A549 (cell line): ENCODE data around the gene PSAT1. TPM values are rescaled to one million over a fixed set of nuclear protein-coding genes. Genes with fewer than 3 reads are reported as not detected.

Experiments used
- ATAC-seq, 2 experiments: fragments of 200-7000 bp in 1 of 2; fragments of >200 bp in 1 of 2; cut with Nextera tagmentation in 1 of 2; cut with Tn5 transposase in 1 of 2; 3 replicates each; pipeline versions ENCODE4 v1.8.0 to v1.9.1; 2018 to 2020; ENCODE audit warnings: mild to moderate bottlenecking in 1 of 2, moderate library complexity in 1 of 2
- CTCF ChIA-PET: fragments of 300-600 bp; sonication (Branson Sonifier 250); formaldehyde crosslinking; extraction: SDS; loops from one replicate; lab custom pipeline; 2021; ENCODE audit warnings: antibody characterized with exemption, inconsistent platforms; lab: Yijun Ruan, JAX
- POLR2A ChIA-PET: fragments of 350-600 bp; formaldehyde crosslinking; extraction: SDS; loops from one replicate; lab custom pipeline; 2021; ENCODE audit warnings: antibody characterized with exemption, inconsistent platforms; lab: Yijun Ruan, JAX
- DNase-seq, 2 experiments: peaks; one replicate each; pipeline versions ENCODE4 v3.0.0 to v3.0.0-alpha.2; 2011 to 2016; ENCODE audit warnings: low read depth in 1 of 2, low spot score in 1 of 2
- FAIRE-seq: peaks from 2 replicates; lab custom pipeline; 2011; peaks lifted over from hg19 to GRCh38; lab: Jason Lieb, UNC
- H3K27ac ChIP-seq, 2 experiments: fragments of >200 bp; sonication (Bioruptor Twin); formaldehyde crosslinking; 3 replicates each; pipeline ENCODE4 v1.5.1; 2016 to 2017
- H3K4me1 ChIP-seq: fragments of >200 bp; sonication (Bioruptor Twin); formaldehyde crosslinking; 3 replicates; pipeline ENCODE4 v1.6.1; 2016
- H3K4me2 ChIP-seq: fragments of >200 bp; sonication (Bioruptor Twin); formaldehyde crosslinking; 3 replicates; pipeline ENCODE4 v1.6.1; 2016
- H3K4me3 ChIP-seq: fragments of >200 bp; sonication (Bioruptor Twin); formaldehyde crosslinking; 3 replicates; pipeline ENCODE4 v1.5.1; 2016
- H3K9me3 ChIP-seq: fragments of >200 bp; sonication (Bioruptor Twin); formaldehyde crosslinking; 3 replicates; pipeline ENCODE4 v1.6.1; 2016
- BCL3 ChIP-seq: fragments of >200 bp; sonication (Bioruptor Twin); formaldehyde crosslinking; IDR thresholded peaks from 3 replicates; pipeline ENCODE4 v1.6.1; 2016
- CBX2 ChIP-seq: fragments of 200-600 bp; sonication (generic); IDR thresholded peaks from 2 replicates; pipeline ENCODE4 v1.6.1; 2016; ENCODE audit warnings: low read depth, mild to moderate bottlenecking, borderline replicate concordance
- CBX8 ChIP-seq: fragments of 200-600 bp; sonication (generic); IDR thresholded peaks from 2 replicates; pipeline ENCODE4 v1.6.1; 2016
- CEBPB ChIP-seq, 2 experiments: fragments of >200 bp in 1 of 2; sonication (Bioruptor Twin) in 1 of 2; formaldehyde crosslinking in 1 of 2; IDR thresholded peaks; 2 replicates each; pipeline ENCODE4 v1.6.1; 2012 to 2016
- CHD4 ChIP-seq: fragments of 200-600 bp; sonication (generic); IDR thresholded peaks from 2 replicates; pipeline ENCODE4 v1.6.1; 2016; ENCODE audit warnings: antibody characterized with exemption, mild to moderate bottlenecking, borderline replicate concordance
- E2F6 ChIP-seq: IDR thresholded peaks from 2 replicates; pipeline ENCODE4 v1.6.1; 2012; ENCODE audit warnings: low read depth, borderline replicate concordance
- FOSB ChIP-seq: fragments of 250-450 bp; sonication (Bioruptor Pico); IDR thresholded peaks from 2 replicates; pipeline ENCODE4 v1.5.0; 2020; ENCODE audit warnings: mild to moderate bottlenecking, moderate library complexity
- FOSL2 ChIP-seq, 2 experiments: fragments of 450-650 bp in 1 of 2; fragments of >200 bp in 1 of 2; sonication (Bioruptor Twin) in 1 of 2; formaldehyde crosslinking; IDR thresholded peaks; 2 replicates each; pipeline versions ENCODE4 v1.5.0 to v1.6.1; 2016 to 2020; ENCODE audit warnings: mild to moderate bottlenecking in 1 of 2, moderate library complexity in 1 of 2
- HEYL ChIP-seq: fragments of 250-450 bp; sonication (Bioruptor Pico); IDR thresholded peaks from 2 replicates; pipeline ENCODE4 v1.8.0; 2021; ENCODE audit warnings: mild to moderate bottlenecking, moderate library complexity
- HOXA7 ChIP-seq: fragments of 250-450 bp; sonication (Bioruptor Pico); IDR thresholded peaks from 2 replicates; pipeline ENCODE4 v1.5.0; 2020; ENCODE audit warnings: mild to moderate bottlenecking, moderate library complexity
- HOXB5 ChIP-seq: fragments of 250-450 bp; sonication (Bioruptor Pico); IDR thresholded peaks from 2 replicates; pipeline ENCODE4 v1.5.0; 2020; ENCODE audit warnings: mild to moderate bottlenecking, moderate library complexity
- JUN ChIP-seq, 2 experiments: fragments of >200 bp; sonication (Bioruptor Twin); formaldehyde crosslinking; IDR thresholded peaks; 2 replicates in 1 of 2; 3 replicates in 1 of 2; pipeline ENCODE4 v1.6.1; 2016 to 2017
- JUNB ChIP-seq: fragments of >200 bp; sonication (Bioruptor Twin); formaldehyde crosslinking; IDR thresholded peaks from 2 replicates; pipeline ENCODE4 v1.6.1; 2016
- MAZ ChIP-seq: fragments of 150-350 bp; IDR thresholded peaks from 2 replicates; pipeline ENCODE4 v1.6.1; 2014; ENCODE audit warnings: antibody characterized with exemption, low read depth, low read length, borderline replicate concordance
- PBX3 ChIP-seq: IDR thresholded peaks from 2 replicates; pipeline ENCODE4 v1.6.1; 2012
- POLR2A ChIP-seq: IDR thresholded peaks from 2 replicates; pipeline ENCODE4 v1.6.1; 2012; ENCODE audit warnings: mild to moderate bottlenecking, low read length
- POLR2AphosphoS2 ChIP-seq: conservative IDR thresholded peaks from 2 replicates; pipeline ENCODE4 v1.6.1; 2012; ENCODE audit warnings: low read length, improper control_type of control experiment, inconsistent platforms
- RFX5 ChIP-seq: fragments of 450-650 bp; IDR thresholded peaks from 2 replicates; pipeline ENCODE4 v1.7.1; 2014; ENCODE audit warnings: antibody characterized with exemption, mild to moderate bottlenecking, moderate library complexity
- SMC3 ChIP-seq: fragments of >200 bp; sonication (Bioruptor Twin); formaldehyde crosslinking; IDR thresholded peaks from 3 replicates; pipeline ENCODE4 v1.6.1; 2018; ENCODE audit warnings: inconsistent platforms
- ZC3H11A ChIP-seq: fragments of 450-650 bp; IDR thresholded peaks from 2 replicates; pipeline ENCODE4 v1.6.1; 2014; ENCODE audit warnings: antibody characterized with exemption, mild to moderate bottlenecking
- ZFP36 ChIP-seq: fragments of 450-650 bp; IDR thresholded peaks from 2 replicates; pipeline ENCODE4 v1.6.1; 2014; ENCODE audit warnings: borderline replicate concordance; ENCODE audit not compliant: partially characterized antibody
- WGBS: methylation state at CpG from one replicate; pipeline ENCODE4 v1.1.6; 2017; ENCODE audit errors: missing lambda C conversion rate; 5-methylcytosine and 5-hydroxymethylcytosine counted together
- polyA plus RNA-seq, 4 experiments: library from polyadenylated mRNA; depleted of rRNA in 3 of 4; stranded (reverse); fragments of >200 nt; fragmentation: RNase III in 1 of 4; extraction: RNeasy Plus Mini Kit Qiagen cat#74134 plus additional on column Dnase treatment in 1 of 4; gene quantifications; 2 replicates in 3 of 4; 3 replicates in 1 of 4; pipeline ENCODE4 v1.2.3, GENCODE V29; 2011 to 2017
- TF ChIP-seq, protein P1 (sequence below): fragments of 250-450 bp; sonication (Bioruptor Pico); IDR thresholded peaks from 2 replicates; pipeline ENCODE4 v1.5.0; 2021; ENCODE audit warnings: mild to moderate bottlenecking, moderate library complexity, borderline replicate concordance
- TF ChIP-seq, protein P2 (sequence below): fragments of >200 bp; sonication (Bioruptor Twin); formaldehyde crosslinking; IDR thresholded peaks from 3 replicates; pipeline ENCODE4 v1.5.1; 2016

PSAT1 gene
- polyA plus RNA-seq, 2 of the 4 experiments (the other 2 are of a cell fraction) = 200 to 529 TPM

DNA sequence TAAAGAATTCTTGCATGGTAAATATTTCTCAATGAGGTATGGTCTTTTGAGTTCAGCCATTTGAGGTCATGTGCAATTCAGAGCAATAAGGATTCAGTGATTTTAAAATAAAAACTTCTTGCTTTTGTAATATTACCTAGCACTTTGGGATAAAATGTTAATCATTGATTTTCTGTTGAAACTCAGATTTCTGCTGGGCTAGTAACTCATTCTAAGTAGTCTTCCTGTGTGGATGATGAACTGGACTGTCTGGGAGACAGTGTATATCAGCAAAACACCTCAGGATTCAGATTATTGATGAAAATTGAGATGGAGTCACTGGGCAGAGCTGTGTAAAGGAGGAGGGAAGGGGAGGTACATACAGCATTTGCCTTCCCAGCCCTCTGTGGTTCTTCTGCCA is 10.8 kb upstream of the PSAT1 start (continued):
- TF ChIP-seq CHD4 (no peak), HOXB5 (CRISPR knock-in tag) (no peak), CEBPB (IDR thresholded peaks at IDR 0.05) (no peak), JUN (IDR thresholded peaks at IDR 0.05) (no peak), POLR2A (no peak)

GRCh38 chr9:78286946-78287388 is 10.0 kb upstream of the PSAT1 start:
- no peak for ATAC-seq
- POLR2A ChIA-PET = no interaction called here

DNA sequence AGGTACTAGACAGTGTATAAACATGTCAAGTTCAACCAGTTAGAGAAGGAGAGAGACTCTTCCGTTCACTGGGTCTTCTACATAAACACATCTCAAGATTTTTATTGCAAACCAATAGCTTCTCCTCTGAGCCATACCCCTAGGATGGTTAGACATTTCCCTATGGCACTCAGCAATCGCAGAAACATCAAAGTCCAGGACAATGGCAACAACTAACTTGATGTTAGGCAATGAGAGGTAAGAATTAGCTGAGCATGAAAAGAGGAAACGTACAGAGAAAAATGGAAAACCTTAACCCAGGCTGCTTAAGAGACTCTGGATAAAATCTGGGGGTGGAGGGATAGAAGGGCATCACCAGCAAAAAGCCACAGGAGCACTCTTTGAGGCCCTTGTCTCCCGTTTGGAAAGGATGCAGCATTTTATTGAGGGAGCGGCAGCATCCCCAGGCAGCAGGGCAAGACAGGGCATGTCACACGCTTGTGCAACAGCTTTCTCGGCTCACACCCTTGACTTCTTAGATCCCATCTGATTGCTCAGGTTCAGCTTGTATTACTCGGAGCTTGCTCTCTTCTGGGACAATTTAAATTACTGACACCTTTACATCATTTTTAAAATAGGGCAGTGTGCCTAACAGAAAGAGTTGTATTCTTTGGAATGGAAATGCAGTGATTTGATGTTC is 8.6 kb upstream of the PSAT1 start:
- DNase-seq (no peak), ATAC-seq (no peak), FAIRE-seq (no peak)
- no peaks in the 10 kb centered on the region for H3K9me3 ChIP-seq
- no peak overlapping the region for H3K4me3 ChIP-seq
- CTCF ChIA-PET = interaction anchor here (1.3 kb wide), 1 partner anchor 12 kb away, joined by 3 read pairs; no protein-coding TSS in a partner anchor
- H3K27ac ChIP-seq = no peak overlapping the region
- POLR2A ChIA-PET = interaction anchor here (1.4 kb wide), 1 partner anchor 9 kb away, joined by 9 read pairs; the partner anchor contains the start of gene PSAT1
- no peak for TF ChIP-seq POLR2AphosphoS2
- no peak for TF ChIP-seq HOXB5 (CRISPR knock-in tag)
- TF ChIP-seq HOXA7 (CRISPR knock-in tag) = no peak
- no peak for TF ChIP-seq ZC3H11A
- TF ChIP-seq FOSL2 (IDR thresholded peaks at IDR 0.05) = no peak
- no peak for TF ChIP-seq FOSL2 (CRISPR knock-in tag; IDR thresholded peaks at IDR 0.05)
- no peak for TF ChIP-seq FOSB (CRISPR knock-in tag)
- no peaks in the 10 kb centered on the region for H3K4me1 ChIP-seq
- no peak overlapping the region for H3K4me2 ChIP-seq
- 78% methylated on average over 8 of the region's 8 CpGs for WGBS

More at GRCh38 chr9:78286946-78287388, 10.0 kb upstream of the PSAT1 start:
- H3K27ac ChIP-seq = no peak overlapping the region
- no peak for DNase-seq
- CTCF ChIA-PET = no interaction called here
- H3K4me3 ChIP-seq = no peak overlapping the region
- WGBS = 98% methylated on average over 6 of the region's 6 CpGs
- FAIRE-seq = no peak
- no peaks in the 10 kb centered on the region for H3K4me1 ChIP-seq
- H3K4me2 ChIP-seq = no peak overlapping the region
- no peaks in the 10 kb centered on the region for H3K9me3 ChIP-seq
- TF ChIP-seq SMC3 (no peak), E2F6 (no peak)
- TF ChIP-seq, all 56 proteins: peak for 0

DNA sequence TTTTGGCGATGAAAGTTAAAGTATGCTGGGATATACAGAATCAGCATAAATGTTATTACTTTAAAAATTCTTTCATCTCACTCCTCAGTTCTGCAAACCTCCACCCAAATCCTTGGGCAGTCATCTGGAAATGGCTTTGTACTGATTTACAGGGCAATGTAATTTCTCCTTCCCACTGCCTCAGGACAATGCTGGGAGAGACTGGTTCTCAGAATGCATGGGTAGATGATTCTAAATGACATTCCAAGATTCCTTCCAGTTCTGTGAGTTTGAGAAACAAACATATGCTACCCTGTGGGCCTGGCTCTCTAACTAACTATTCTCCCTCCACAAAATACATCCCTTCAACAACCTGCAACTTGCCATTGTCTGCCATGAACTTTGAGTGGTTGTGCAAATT is 7.5 kb upstream of the PSAT1 start:
- CTCF ChIA-PET = no interaction called here
- 100% methylated on average over 1 of the region's 1 CpG for WGBS
- POLR2A ChIA-PET = no interaction called here
- no peak overlapping the region for H3K27ac ChIP-seq
- ATAC-seq = no peak
- H3K4me1 ChIP-seq = no peaks in the 10 kb centered on the region
- H3K4me3 ChIP-seq = no peak overlapping the region
- no peaks in the 10 kb centered on the region for H3K9me3 ChIP-seq
- FAIRE-seq = no peak
- no peak for DNase-seq
- H3K4me2 ChIP-seq = no peak overlapping the region
- TF ChIP-seq E2F6 (no peak), CBX8 (no peak), PBX3 (no peak), RFX5 (no peak), HEYL (no peak), MAZ (no peak), CEBPB (IDR thresholded peaks at IDR 0.05) (no peak), BCL3 (no peak), ZFP36 (no peak), JUNB (no peak), CBX2 (no peak)
- TF ChIP-seq, protein P1, sequence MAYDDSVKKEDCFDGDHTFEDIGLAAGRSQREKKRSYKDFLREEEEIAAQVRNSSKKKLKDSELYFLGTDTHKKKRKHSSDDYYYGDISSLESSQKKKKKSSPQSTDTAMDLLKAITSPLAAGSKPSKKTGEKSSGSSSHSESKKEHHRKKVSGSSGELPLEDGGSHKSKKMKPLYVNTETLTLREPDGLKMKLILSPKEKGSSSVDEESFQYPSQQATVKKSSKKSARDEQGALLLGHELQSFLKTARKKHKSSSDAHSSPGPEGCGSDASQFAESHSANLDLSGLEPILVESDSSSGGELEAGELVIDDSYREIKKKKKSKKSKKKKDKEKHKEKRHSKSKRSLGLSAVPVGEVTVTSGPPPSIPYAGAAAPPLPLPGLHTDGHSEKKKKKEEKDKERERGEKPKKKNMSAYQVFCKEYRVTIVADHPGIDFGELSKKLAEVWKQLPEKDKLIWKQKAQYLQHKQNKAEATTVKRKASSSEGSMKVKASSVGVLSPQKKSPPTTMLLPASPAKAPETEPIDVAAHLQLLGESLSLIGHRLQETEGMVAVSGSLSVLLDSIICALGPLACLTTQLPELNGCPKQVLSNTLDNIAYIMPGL (CRISPR knock-in tag) = no peak
- TF ChIP-seq, protein P2, sequence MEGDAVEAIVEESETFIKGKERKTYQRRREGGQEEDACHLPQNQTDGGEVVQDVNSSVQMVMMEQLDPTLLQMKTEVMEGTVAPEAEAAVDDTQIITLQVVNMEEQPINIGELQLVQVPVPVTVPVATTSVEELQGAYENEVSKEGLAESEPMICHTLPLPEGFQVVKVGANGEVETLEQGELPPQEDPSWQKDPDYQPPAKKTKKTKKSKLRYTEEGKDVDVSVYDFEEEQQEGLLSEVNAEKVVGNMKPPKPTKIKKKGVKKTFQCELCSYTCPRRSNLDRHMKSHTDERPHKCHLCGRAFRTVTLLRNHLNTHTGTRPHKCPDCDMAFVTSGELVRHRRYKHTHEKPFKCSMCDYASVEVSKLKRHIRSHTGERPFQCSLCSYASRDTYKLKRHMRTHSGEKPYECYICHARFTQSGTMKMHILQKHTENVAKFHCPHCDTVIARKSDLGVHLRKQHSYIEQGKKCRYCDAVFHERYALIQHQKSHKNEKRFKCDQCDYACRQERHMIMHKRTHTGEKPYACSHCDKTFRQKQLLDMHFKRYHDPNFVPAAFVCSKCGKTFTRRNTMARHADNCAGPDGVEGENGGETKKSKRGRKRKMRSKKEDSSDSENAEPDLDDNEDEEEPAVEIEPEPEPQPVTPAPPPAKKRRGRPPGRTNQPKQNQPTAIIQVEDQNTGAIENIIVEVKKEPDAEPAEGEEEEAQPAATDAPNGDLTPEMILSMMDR = no peak
